Mucosa of descending colon (tissue), 3 donors: ENCODE measurements around the gene MEF2C. TPM values are rescaled to one million over a fixed set of nuclear protein-coding genes. Genes with fewer than 3 reads are reported as not detected.

Experiments
- ATAC-seq: fragments of 200-7000 bp; cut with Tn5 transposase; one replicate; pipeline ENCODE4 v1.9.1; 2020; ENCODE audit warnings: mild to moderate bottlenecking, moderate library complexity
- DNase-seq, 3 donors: peaks; one replicate each; pipeline ENCODE4 v3.0.0-alpha.2; 2020
- H3K36me3 ChIP-seq: fragments of 200-600 bp; one replicate; pipeline ENCODE4 v1.8.0; 2021; ENCODE audit warnings: low read depth, mild to moderate bottlenecking
- H3K4me1 ChIP-seq: fragments of 200-600 bp; one replicate; pipeline ENCODE4 v1.8.0; 2021; ENCODE audit warnings: low read depth, mild to moderate bottlenecking
- H3K4me3 ChIP-seq: fragments of 200-600 bp; one replicate; pipeline ENCODE4 v1.8.0; 2021; ENCODE audit warnings: mild to moderate bottlenecking
- H3K9me3 ChIP-seq: fragments of 200-600 bp; one replicate; pipeline ENCODE4 v1.8.0; 2021; ENCODE audit warnings: mild to moderate bottlenecking
- intact Hi-C, 2 donors: fragments of 100-400 bp; cut with DNase I in 1 of 2; cut with micrococcal nuclease in 1 of 2; formaldehyde crosslinking; loops; one replicate each; pipeline versions ENCODE4 v1.11.0 to v1.11.1; 2022; cut with DNase I, micrococcal nuclease
- total RNA-seq, 3 donors: library from RNA; stranded (reverse); fragmentation: NEBNext Ultra II Directional in 2 of 3; extraction: Animal tissue kit (Norgen Biotek cat#: 25700) in 2 of 3; gene quantifications; one replicate each; pipeline versions ENCODE4 v1.2.1 to v1.2.4, GENCODE V29; 2021 to 2023
- TF ChIP-seq, protein P1 (sequence below): fragments of 200-600 bp; IDR thresholded peaks from one replicate; pipeline ENCODE4 v1.8.0; 2022; ENCODE audit warnings: antibody characterized with exemption, mild to moderate bottlenecking
- donor health status: DM: no; HTN: no; CAD: no; lungs with moderate emphysema.
- donor health status: DM: no; HTN: no; CAD: no.
- donor health status: DM: no; HTN: yes; CAD: no.

Gene MEF2C
- total RNA-seq, 3 donors from 2014 or later = 19.3 to 44.0 (median 32.6) TPM

DNA sequence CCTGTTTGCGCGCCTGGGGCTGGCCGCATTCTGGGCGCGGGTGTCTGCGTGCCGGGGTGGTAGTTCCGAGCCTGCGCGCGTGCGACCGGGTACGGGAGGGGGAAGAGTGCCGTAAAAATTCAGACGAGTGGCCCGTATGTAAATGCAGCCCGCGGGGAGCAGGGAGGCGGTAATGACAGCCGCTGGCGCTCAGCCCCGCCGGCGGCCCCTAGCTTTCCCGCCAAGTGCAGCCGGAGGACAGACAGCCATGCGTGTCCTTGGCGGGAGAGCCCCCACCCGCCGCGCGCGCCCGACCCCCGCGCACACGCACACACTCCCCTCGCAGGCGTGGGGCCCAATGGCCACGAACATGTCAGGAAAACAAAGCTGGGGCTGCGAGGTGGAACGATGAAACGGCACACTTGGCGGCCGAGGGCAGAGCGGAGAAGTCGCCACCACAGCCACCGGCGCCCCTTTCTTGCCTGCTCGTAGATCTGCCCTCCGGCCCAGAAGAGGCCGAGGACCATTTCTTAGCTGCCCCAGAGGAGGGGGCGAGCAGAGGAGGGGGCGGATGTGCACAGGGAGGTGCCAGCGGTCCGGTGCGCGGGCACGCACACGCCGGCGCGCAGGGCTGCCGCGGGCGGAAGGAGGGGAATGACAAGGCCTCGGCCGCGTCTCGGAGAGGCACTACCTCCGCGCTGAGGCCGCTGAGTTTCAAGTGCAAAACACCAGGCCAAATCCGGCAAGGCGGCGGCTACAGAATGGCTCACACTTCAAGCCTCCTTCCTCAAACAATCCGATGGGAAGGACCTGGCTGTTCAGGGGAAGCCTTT is 208.4 kb downstream of the MEF2C start:
- H3K36me3 ChIP-seq = no peaks in the 10 kb centered on the region
- DNase-seq = peak in 2 of 3 donors; percentile 61 to 66

DNA sequence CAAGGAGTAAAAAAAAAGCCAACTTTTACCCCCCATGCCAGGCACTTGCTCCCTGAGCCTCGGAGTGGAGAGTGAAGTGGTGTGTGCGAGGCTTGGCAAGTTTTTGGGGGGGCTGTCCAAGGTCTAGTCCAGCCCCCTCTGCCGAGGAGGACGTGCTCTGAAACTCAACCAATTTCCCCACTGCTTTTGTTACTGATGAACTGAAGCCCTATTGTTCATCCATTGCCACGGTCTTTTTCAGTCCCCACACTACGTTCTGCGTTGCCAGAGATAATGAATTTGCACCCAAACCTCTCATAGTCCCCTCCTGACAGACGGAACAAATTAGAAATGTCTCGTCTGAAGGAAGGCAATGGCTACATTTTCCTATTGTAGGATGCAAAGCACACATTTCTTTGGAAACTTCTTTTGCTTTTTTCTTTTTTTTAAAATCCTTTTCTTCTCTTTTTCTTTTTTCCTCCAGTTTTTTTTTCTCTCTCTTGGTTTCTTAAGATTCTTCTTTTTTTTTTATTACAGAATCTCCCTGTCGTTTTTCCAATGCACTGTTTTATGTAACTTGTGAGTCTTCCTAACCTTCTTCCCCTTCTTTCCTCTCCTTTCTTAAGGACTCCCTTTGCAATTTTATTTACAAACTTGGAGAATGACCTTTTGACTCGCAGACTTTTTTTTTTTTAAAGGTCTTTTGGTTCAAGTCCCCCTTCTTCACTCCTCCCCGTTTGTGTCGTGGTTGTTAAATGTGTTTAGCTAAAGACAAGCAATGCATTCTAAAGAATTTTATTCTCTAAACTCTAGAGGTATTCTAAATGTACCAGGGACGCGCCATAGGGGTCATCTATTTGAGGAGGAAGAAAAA is 209.5 kb downstream of the MEF2C start:
- TF ChIP-seq, protein P1, sequence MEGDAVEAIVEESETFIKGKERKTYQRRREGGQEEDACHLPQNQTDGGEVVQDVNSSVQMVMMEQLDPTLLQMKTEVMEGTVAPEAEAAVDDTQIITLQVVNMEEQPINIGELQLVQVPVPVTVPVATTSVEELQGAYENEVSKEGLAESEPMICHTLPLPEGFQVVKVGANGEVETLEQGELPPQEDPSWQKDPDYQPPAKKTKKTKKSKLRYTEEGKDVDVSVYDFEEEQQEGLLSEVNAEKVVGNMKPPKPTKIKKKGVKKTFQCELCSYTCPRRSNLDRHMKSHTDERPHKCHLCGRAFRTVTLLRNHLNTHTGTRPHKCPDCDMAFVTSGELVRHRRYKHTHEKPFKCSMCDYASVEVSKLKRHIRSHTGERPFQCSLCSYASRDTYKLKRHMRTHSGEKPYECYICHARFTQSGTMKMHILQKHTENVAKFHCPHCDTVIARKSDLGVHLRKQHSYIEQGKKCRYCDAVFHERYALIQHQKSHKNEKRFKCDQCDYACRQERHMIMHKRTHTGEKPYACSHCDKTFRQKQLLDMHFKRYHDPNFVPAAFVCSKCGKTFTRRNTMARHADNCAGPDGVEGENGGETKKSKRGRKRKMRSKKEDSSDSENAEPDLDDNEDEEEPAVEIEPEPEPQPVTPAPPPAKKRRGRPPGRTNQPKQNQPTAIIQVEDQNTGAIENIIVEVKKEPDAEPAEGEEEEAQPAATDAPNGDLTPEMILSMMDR = no peak
- Histone ChIP-seq H3K4me3 (no peak overlapping the region), H3K9me3 (no peaks in the 10 kb centered on the region), H3K36me3 (no peaks in the 10 kb centered on the region), H3K4me1 (peaks cover 5% of the 10 kb centered on the region)
- intact Hi-C loops = no loop called here
- ATAC-seq = no peak
- DNase-seq = no peak

More for the DNA sequence above, 208.4 kb downstream of the MEF2C start:
- peak; percentile 74 for ATAC-seq
- Histone ChIP-seq H3K9me3 (no peaks in the 10 kb centered on the region), H3K4me3 (no peak overlapping the region), H3K4me1 (peaks cover 5% of the 10 kb centered on the region)
- intact Hi-C loops = no loop called here
- TF ChIP-seq, protein P1 = no peak

DNA sequence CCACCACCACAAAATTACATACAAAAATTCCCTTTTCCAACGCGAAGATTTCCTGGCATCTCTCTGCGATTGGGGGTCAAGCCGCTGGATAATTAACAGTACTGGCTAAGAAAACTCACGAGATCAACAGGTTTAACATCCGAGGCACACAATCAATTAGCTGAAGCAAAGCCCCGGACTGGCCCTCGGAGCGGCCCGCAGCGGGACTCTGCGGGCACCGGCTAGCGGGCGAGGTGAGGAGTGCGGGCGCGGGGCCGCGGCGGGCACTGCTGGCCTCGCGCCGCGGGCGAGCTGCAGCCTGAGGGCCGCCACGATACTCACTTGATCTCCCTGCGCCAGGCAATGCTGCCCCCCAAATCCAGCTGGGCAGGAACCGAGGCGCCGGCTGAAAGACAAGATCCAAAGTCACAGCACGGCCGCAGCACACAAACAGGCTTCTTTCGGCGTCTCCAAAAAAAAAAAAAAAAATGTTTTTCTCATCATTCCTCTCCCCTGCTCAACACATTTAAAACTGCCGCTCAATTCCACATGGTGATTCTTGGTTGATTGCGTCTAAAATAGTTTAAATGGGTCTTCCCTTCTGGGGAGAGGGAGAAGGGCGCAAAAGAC is 210.2 kb downstream of the MEF2C start:
- Histone ChIP-seq H3K36me3 (no peaks in the 10 kb centered on the region), H3K4me1 (peaks cover 5% of the 10 kb centered on the region), H3K9me3 (no peaks in the 10 kb centered on the region), H3K4me3 (no peak overlapping the region)
- TF ChIP-seq, protein P1 = no peak
- DNase-seq = no peak
- intact Hi-C loops = no loop called here
- no peak for ATAC-seq

GRCh38 chr5:88671505-88672499 is 211.2 kb downstream of the MEF2C start:
- TF ChIP-seq, protein P1 = no peak
- Histone ChIP-seq H3K9me3 (no peaks in the 10 kb centered on the region), H3K4me3 (no peak overlapping the region), H3K36me3 (no peaks in the 10 kb centered on the region), H3K4me1 (peaks cover 10% of the 10 kb centered on the region)
- ATAC-seq (no peak), DNase-seq (no peak)
- intact Hi-C loops = no loop called here

DNA sequence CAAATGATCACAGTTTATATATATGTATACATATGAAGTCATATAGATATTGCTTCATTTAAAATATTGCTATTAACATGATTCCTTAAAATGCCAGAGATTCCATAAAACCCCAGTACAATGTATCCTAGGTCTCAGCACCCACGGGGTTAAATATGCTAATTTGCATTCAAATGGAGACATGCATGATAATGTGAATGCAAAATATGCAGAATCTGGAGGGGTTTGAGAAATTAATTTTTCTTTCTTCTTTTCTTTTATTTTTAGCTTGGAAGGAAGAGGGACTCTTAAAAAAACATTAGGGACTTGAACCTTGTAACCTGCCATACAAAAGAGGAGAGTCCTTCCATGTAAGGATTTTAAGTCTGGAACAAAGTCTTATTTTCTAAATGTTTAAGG is 211.9 kb downstream of the MEF2C start:
- H3K36me3 ChIP-seq = no peaks in the 10 kb centered on the region
- no peak overlapping the region for H3K4me3 ChIP-seq
- H3K9me3 ChIP-seq = no peaks in the 10 kb centered on the region
- TF ChIP-seq, protein P1 = no peak
- ATAC-seq (no peak), DNase-seq (no peak)
- intact Hi-C loops = no loop called here
- H3K4me1 ChIP-seq = peaks cover 10% of the 10 kb centered on the region
